ENCODE measurements around the gene APOL6. TPM values are rescaled to one million over a fixed set of nuclear protein-coding genes. Genes with fewer than 3 reads are reported as not detected.

APOL6 gene, protein sequence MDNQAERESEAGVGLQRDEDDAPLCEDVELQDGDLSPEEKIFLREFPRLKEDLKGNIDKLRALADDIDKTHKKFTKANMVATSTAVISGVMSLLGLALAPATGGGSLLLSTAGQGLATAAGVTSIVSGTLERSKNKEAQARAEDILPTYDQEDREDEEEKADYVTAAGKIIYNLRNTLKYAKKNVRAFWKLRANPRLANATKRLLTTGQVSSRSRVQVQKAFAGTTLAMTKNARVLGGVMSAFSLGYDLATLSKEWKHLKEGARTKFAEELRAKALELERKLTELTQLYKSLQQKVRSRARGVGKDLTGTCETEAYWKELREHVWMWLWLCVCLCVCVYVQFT
- 10.8 and 11.3 TPM in 2 replicates for total RNA-seq (2014; rRNA removed; shearing (Covaris generic))

DNA sequence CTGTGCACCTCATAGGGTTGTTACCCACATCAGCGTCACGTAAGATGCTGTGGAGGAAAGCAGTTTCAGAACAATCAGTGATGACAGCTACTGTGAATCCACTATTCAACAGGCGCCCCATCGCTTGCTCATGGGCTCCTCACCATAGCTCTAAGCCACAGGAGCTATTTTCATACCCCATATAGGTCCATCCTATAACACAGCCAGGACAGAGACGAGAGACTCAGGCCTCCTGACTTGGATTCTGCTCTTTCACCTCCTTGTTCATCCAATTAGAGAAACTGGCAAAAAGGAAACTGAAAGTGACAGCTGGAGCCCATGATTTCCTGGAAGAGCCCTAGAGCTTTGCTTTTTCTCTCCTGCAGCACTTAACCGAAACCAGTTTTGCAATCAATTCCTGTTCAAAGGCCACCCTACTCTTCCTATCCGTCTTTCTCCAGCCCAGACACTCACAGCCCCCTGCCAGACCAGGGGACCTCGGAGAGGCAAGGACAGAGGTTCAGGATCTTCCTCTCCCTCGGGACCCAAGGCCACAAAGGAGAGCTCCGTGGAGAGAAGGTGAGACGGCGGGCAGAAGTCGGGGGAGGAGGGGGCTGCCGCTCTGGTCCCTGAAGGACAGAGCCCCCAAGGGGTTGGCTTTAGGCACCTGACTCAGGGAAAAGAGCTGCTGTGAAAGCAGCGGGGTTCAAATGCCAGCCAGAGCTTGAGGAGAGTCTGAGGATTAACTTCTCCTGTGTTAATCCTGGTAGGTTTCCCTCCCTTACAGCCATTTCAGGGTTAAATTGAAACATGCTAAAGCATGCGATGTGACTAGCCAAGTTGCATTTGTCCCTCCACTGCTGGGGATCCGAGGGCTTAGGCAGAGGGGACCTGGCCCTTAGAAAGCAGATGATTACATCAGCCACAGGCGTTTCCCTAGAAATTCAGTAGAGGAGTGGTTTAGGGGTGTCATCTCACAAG, at the start of gene APOL6:
Gene APOL6, plus strand, starts transcription at position 381 of the 960 bp plus-strand sequence. CDS start 7,980 bp downstream, outside the sequence.

DNA sequence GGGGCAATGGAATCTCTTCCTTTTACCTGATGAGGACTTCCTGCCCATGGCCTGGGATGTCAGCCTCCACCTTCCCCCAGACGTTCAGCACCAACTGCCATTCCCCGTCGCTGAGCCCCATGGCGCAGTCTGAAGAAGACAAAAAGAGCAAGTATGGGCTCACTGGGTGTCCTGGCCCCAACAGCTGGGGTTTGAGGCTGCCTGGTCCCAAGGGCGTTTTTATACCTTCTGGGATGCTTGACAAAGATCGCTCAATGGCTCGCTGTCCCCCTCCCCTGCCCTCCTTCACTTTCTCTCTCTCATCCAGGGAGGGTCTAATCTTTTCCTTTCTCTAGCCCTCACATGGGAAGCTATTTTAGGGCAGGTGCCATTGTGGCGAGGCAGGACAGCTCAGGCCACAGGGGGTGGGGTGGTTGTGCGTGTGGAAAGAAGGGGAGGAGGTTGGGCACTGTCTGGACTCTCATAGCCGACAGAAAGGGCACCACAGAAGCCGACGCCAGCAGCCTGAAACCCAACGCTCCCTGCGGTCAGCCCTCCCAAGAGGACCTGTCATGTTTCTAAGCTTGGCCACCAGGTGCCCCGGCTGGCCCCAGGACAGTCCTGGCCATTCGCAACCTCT, 31.0 kb upstream of the APOL6 start, which contains the start of gene MB:
Gene MB, minus strand, starts transcription at position 193 of the 619 bp plus-strand sequence. Its CDS starts 72 bp downstream, at position 121.

GRCh38 chr22:35717572-35717971, 69.3 kb downstream of the APOL6 start, which contains the start of gene APOL5:
TSS of gene APOL5 (plus strand) at chr22:35717872. CDS start at chr22:35717872, 0 bp downstream.

Other genes starting within 250 kb of the APOL6 start
- 84.6 and 111 TPM in 2 replicates for gene MCM5, start 248.3 kb upstream of the APOL6 start, total RNA-seq (2014; rRNA removed; shearing (Covaris generic))
- 0.16 TPM in 1 of 2 replicates, not detected in the other for gene RASD2, start 107.6 kb upstream of the APOL6 start, total RNA-seq (2014; rRNA removed; shearing (Covaris generic))
- gene MB, start 31.1 kb upstream of the APOL6 start, total RNA-seq (2014; rRNA removed; shearing (Covaris generic)), result not detected in 2 replicates
- gene APOL5, start 69.4 kb downstream of the APOL6 start, total RNA-seq (2014; rRNA removed; shearing (Covaris generic)), result not detected in 2 replicates